GM12878 (cell line): ENCODE results near the gene UNC119B. TPM values are rescaled to one million over a fixed set of nuclear protein-coding genes. Genes with fewer than 3 reads are reported as not detected.
"Not testable (repeated sequence)": the region's sequence is repeated elsewhere in the genome, so short reads cannot be mapped to it uniquely, and the experiment has no call there.

Source experiments
- ATAC-seq: fragments of 200-7000 bp; cut with Tn5 transposase; 3 replicates; pipeline ENCODE4 v1.9.1; 2020; ENCODE audit warnings: mild to moderate bottlenecking, moderate library complexity
- BruUV-seq: library from RNA; stranded (reverse); fragments of 400-500 nt; replicated peaks from 2 replicates; lab custom pipeline; 2021; lab: Mats Ljungman, UMichigan
- CTCF ChIA-PET: fragments of 300-600 bp; sonication (Branson Sonifier 250); formaldehyde crosslinking; extraction: SDS; loops from one replicate; lab custom pipeline; 2021; ENCODE audit warnings: inconsistent platforms; lab: Yijun Ruan, JAX
- POLR2A ChIA-PET: fragments of 350-600 bp; formaldehyde crosslinking; extraction: SDS; loops from one replicate; lab custom pipeline; 2021; ENCODE audit warnings: inconsistent platforms; lab: Charles Lee
- RAD21 ChIA-PET: fragments of 300-600 bp; sonication (Branson Sonifier 250); formaldehyde crosslinking; loops from one replicate; lab custom pipeline; 2023; ENCODE audit warnings: antibody characterized with exemption; ENCODE audit not compliant: unreplicated experiment; lab: Charles Lee
- SMC1A ChIA-PET: fragments of 300-600 bp; sonication (Branson Sonifier 250); formaldehyde crosslinking; loops from one replicate; lab custom pipeline; 2023; ENCODE audit not compliant: unreplicated experiment, uncharacterized antibody; lab: Charles Lee
- DNase-seq: peaks from one replicate; pipeline ENCODE4 v3.0.0-alpha.2; 2011; ENCODE audit warnings: low read depth, low spot score
- FAIRE-seq: peaks from 3 replicates; lab custom pipeline; 2011; peaks lifted over from hg19 to GRCh38; lab: Jason Lieb, UNC
- H2AFZ ChIP-seq: 2 replicates; pipeline ENCODE4 v1.6.0; 2011; ENCODE audit warnings: low read depth, low read length, control low read depth; ENCODE audit not compliant: control insufficient read depth
- H3K27ac ChIP-seq: 2 replicates; pipeline ENCODE4 v1.5.1; 2011; ENCODE audit warnings: control low read depth; ENCODE audit not compliant: control insufficient read depth, insufficient read depth
- H3K27me3 ChIP-seq, 2 experiments: replicated peaks in 1 of 2; 2 replicates each; pipeline versions ENCODE4 v1.6.0 to v1.6.1; 2011; ENCODE audit warnings: low read length in 1 of 2; ENCODE audit not compliant: control insufficient read depth in 2 of 2, insufficient read depth in 2 of 2
- H3K36me3 ChIP-seq, 2 experiments: 2 replicates each; pipeline ENCODE4 v1.5.1; 2011; ENCODE audit warnings: low read length in 1 of 2; ENCODE audit not compliant: control insufficient read depth in 2 of 2, insufficient read depth in 2 of 2
- H3K4me1 ChIP-seq: 2 replicates; pipeline ENCODE4 v1.6.1; 2011; ENCODE audit warnings: mild to moderate bottlenecking, low read length, moderate library complexity, mixed read lengths; ENCODE audit not compliant: control insufficient read depth, insufficient read depth
- H3K4me2 ChIP-seq: 2 replicates; pipeline ENCODE4 v1.6.0; 2011; ENCODE audit warnings: control low read depth; ENCODE audit not compliant: control insufficient read depth, insufficient read depth
- H3K4me3 ChIP-seq: fragments of 200-600 bp; sonication (generic); 2 replicates; pipeline ENCODE4 v1.5.1; 2016
- H3K79me2 ChIP-seq: 2 replicates; pipeline ENCODE4 v1.6.0; 2011; ENCODE audit warnings: low read length; ENCODE audit not compliant: control insufficient read depth, insufficient read depth
- H3K9ac ChIP-seq: 2 replicates; pipeline ENCODE4 v1.8.0; 2011; ENCODE audit warnings: low read length, control low read depth, mixed read lengths; ENCODE audit not compliant: control insufficient read depth, insufficient read depth
- H3K9me3 ChIP-seq: replicated peaks from 3 replicates; pipeline ENCODE4 v1.5.1; 2011; ENCODE audit warnings: mild to moderate bottlenecking, low read length; ENCODE audit not compliant: control insufficient read depth, insufficient read depth
- H4K20me1 ChIP-seq: 2 replicates; pipeline ENCODE4 v1.6.0; 2011; ENCODE audit not compliant: control insufficient read depth, insufficient read depth
- CEBPZ ChIP-seq: fragments of 150-350 bp; IDR thresholded peaks from 2 replicates; pipeline ENCODE4 v1.6.1; 2016; ENCODE audit warnings: low read depth, low read length
- WGBS: methylation state at CpG from one replicate; pipeline ENCODE4 v1.1.6; 2016; ENCODE audit warnings: low lambda C conversion rate; ENCODE audit not compliant: insufficient replicate concordance, insufficient coverage; ENCODE audit errors: missing lambda C conversion rate; 5-methylcytosine and 5-hydroxymethylcytosine counted together
- in situ Hi-C: fragments of 300-500 bp; cut with MboI; formaldehyde crosslinking; loops from 9 replicates; pipeline ENCODE4 v1.14.3; 2018; ENCODE audit warnings: mixed read lengths
- intact Hi-C: fragments of 100-400 bp; cut with micrococcal nuclease; formaldehyde crosslinking; loops from one replicate; pipeline ENCODE4 v1.14.2; 2022; ENCODE audit not compliant: unreplicated experiment
- polyA plus RNA-seq, 11 experiments: library from polyadenylated mRNA; depleted of rRNA in 4 of 11; unstranded in 6 of 11; stranded (reverse) in 5 of 11; fragments of >200 nt; fragmentation: Nextera tagmentation in 4 of 11; fragmentation: Illumina TruSeq in 1 of 11; extraction: Ambion mirVana in 4 of 11; extraction: Trizol in 1 of 11; gene quantifications; 1 replicate in 1 of 11; 2 replicates in 10 of 11; pipeline versions ENCODE4 v1.2.1 to v1.2.3, GENCODE V29; 2011 to 2016; ENCODE audit warnings: inconsistent platforms in 2 of 11, missing spikeins in 2 of 11, low read depth in 1 of 11
- total RNA-seq, 4 experiments: library from RNA; depleted of rRNA in 3 of 4; stranded (reverse); fragments of >200 nt in 3 of 4; fragmentation: Illumina TruSeq in 1 of 4; extraction: Trizol in 1 of 4; gene quantifications; 2 replicates each; pipeline versions ENCODE4 v1.2.1 to v1.2.3, GENCODE V29; 2013 to 2021

Gene UNC119B
- total and polyA plus RNA-seq, 10 of the 15 experiments (the other 5 are each of a cell fraction or from before 2014, with no cell fraction given), result 4.3 to 31.5 (median 10.5) TPM

- TF ChIP-seq CEBPZ, result no peak
Measured at GRCh38 chr12:120668868-120669840, 41.1 kb upstream of the UNC119B start (continued).

- not testable (repeated sequence) for FAIRE-seq
Measured at GRCh38 chr12:120670237-120670636, 40.0 kb upstream of the UNC119B start.

More at GRCh38 chr12:120670237-120670636, 40.0 kb upstream of the UNC119B start:
- H3K79me2 ChIP-seq, H3K36me3 ChIP-seq, in situ Hi-C loops, H3K9ac ChIP-seq, H2AFZ ChIP-seq, DNase-seq, H4K20me1 ChIP-seq, H3K9me3 ChIP-seq, BruUV-seq, H3K27me3 ChIP-seq: not testable (repeated sequence)
- ChIA-PET SMC1A (interaction anchor here (0.8 to 18.2 kb wide), 12 partner anchors 9 to 302 kb away, joined by 3 to 149 read pairs (median 5); partner anchors contain the start of gene MLEC), POLR2A (interaction anchor here (2.1 to 5.7 kb wide), 4 partner anchors 8 to 21 kb away, joined by 8 to 57 read pairs (median 28); partner anchors contain the start of gene MLEC), RAD21 (interaction anchor here (1.4 to 4.0 kb wide), 10 partner anchors 9 to 302 kb away, joined by 3 to 54 read pairs (median 6); partner anchors contain the start of genes MLEC, POP5 and UNC119B), CTCF (interaction anchor here (0.7 to 9.7 kb wide), 6 partner anchors 9 to 41 kb away, joined by 3 to 184 read pairs (median 10); partner anchors contain the start of gene MLEC)
- Histone ChIP-seq H3K4me1 (peaks cover 43% of the 10 kb centered on the region), H3K4me2 (peak overlapping the region; percentile 56), H3K27ac (peak overlapping the region; percentile 46), H3K4me3 (peak overlapping the region; percentile 39; the same call in 1 of the 2 replicates)
- intact Hi-C loops, result loop anchor here (2.0 kb wide), 2 partner anchors 15 to 21 kb away; no protein-coding TSS in a partner anchor
- peak; percentile 5 for ATAC-seq
- WGBS, result 53% methylated on average over 6 of the region's 6 CpGs
